Stimulated activated naive B cell treated with anti-CD40 and anti-IgM and Interleukin-4, amounts not matched to agents 10 μg/mL and 1 μg/mL and 100 μg/mL, for 72 hours (primary cell): ENCODE data around the gene BMP15.

Source experiments
- ATAC-seq, 2 donors: fragments of 150-1000 bp; cut with Tn5 transposase; replicated peaks; 2 replicates each; pipeline ENCODE4 v1.10.0; 2021; ENCODE audit warnings: moderate library complexity in 1 of 2
- DNase-seq: peaks from one replicate; pipeline ENCODE4 v3.0.0; 2021
- H3K27ac Mint-ChIP-seq: one replicate; pipeline ENCODE4 v1.8.0; 2022; ENCODE audit warnings: mild to moderate bottlenecking, mixed read lengths
- H3K27me3 Mint-ChIP-seq, 2 donors: one replicate each; pipeline ENCODE4 v1.8.0; 2022; ENCODE audit warnings: mixed read lengths in 2 of 2
- H3K36me3 Mint-ChIP-seq, 2 donors: one replicate each; pipeline ENCODE4 v1.8.0; 2022; ENCODE audit warnings: mixed read lengths in 2 of 2, mild to moderate bottlenecking in 1 of 2
- H3K4me1 Mint-ChIP-seq, 2 donors: one replicate each; pipeline ENCODE4 v1.8.0; 2022; ENCODE audit warnings: mixed read lengths in 2 of 2, mild to moderate bottlenecking in 1 of 2
- H3K4me3 Mint-ChIP-seq, 2 donors: one replicate each; pipeline ENCODE4 v1.8.0; 2022; ENCODE audit warnings: mild to moderate bottlenecking in 2 of 2, mixed read lengths in 2 of 2, moderate library complexity in 1 of 2
- H3K9me3 Mint-ChIP-seq, 2 donors: one replicate each; pipeline ENCODE4 v1.8.0; 2022; ENCODE audit warnings: mixed read lengths in 2 of 2, mild to moderate bottlenecking in 1 of 2

BMP15 gene

DNA sequence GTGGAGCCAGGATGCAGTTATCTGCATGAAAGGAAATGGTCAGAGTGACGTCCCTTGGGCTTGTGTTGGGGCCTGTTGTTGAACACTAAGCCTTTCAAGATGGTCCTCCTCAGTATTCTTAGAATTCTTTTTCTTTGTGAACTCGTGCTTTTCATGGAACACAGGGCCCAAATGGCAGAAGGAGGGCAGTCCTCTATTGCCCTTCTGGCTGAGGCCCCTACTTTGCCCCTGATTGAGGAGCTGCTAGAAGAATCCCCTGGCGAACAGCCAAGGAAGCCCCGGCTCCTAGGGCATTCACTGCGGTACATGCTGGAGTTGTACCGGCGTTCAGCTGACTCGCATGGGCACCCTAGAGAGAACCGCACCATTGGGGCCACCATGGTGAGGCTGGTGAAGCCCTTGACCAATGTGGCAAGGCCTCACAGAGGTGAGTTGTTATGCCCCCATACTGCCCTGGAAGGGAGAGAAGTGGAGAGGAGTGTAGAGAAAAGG lies at the start of gene BMP15:
Gene BMP15, plus strand, starts transcription at position 51 of the 492 bp plus-strand sequence. Its CDS starts 49 bp downstream, at position 100.
- no peak for DNase-seq
- peaks cover 0 to 8% of the 10 kb centered on the region in 2 donors for H3K27me3 Mint-ChIP-seq
- ATAC-seq = no peak
- no peak within 1 kb of the TSS for H3K4me3 Mint-ChIP-seq
- no peaks in the 10 kb centered on the region for H3K4me1 Mint-ChIP-seq
- no peaks in the 10 kb centered on the region for H3K36me3 Mint-ChIP-seq
- no peak within 1 kb of the TSS for H3K27ac Mint-ChIP-seq
- H3K9me3 Mint-ChIP-seq = no peaks in the 10 kb centered on the region

DNA sequence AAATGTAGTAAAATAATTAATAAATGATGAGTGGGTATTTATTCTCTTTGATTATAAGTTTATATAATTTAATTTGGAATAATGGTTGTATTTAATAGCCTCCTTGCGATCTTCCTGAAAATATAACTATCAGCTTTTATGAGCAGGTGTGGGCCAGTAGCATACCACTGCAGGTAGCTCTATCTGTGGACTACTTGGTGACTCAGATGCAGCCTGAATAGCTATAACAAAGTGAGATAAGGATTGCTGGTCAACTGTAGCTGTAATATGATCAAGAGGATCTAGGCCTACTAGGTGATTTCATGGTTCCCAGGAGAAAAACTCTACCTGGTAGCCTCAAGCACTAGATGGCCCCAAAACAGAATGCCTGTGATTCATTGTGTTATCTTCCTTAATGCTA lies 47.1 kb upstream of the BMP15 start:
- H3K4me1 Mint-ChIP-seq = no peaks in the 10 kb centered on the region
- H3K4me3 Mint-ChIP-seq = no peak overlapping the region

DNA sequence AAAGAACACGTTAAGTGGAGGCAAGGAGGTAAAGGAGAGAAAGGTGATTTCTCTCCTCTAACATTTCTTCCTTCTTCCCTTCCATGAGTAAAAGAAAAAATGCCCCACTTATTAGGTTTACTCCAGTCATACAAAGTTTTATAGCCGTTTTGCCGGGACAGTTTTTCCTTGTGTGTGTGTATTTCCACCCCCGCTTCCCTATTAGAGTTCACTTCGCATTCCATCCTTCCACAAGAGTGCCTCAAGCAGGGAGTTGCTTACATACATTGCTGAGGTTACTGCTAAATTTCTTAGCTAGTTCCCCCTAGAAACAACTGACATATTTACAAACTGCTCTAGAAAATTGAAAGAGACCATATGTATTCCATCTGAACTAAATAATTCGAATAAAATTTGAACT lies 45.2 kb upstream of the BMP15 start:
- no peak for ATAC-seq
- H3K9me3 Mint-ChIP-seq = no peaks in the 10 kb centered on the region
- H3K4me3 Mint-ChIP-seq = no peak overlapping the region

More for the DNA sequence above, 47.1 kb upstream of the BMP15 start:
- no peak for DNase-seq
- ATAC-seq = no peak
- no peak overlapping the region for H3K27ac Mint-ChIP-seq
- H3K36me3 Mint-ChIP-seq = no peaks in the 10 kb centered on the region
- no peaks in the 10 kb centered on the region for H3K9me3 Mint-ChIP-seq
- no peaks in the 10 kb centered on the region for H3K27me3 Mint-ChIP-seq

DNA sequence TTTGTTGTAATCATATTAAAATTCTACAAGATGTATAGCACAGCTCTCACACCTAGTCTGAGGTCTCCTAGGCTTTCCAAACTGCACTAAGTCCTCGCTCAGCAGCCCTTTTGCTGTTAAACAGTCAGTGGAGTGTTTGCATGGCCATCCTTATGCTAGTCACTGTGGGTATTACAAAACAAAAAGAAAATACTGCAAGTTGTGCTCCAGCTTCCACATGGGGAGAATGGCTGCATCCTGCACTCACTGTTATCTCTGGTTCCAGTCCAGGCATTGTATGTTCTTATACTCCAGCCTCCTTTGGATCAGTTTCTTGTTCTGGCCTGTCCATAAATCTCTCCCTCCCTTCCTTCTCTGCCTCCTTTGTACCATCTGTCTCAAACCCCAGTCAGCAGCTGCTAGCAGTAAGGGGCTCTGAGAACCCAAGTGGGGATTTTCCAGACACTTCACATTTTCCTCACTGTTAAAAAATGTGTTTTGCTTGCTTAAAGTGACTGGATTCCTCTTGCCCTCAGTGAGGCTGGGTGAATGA lies 38.5 kb upstream of the BMP15 start:
- H3K27me3 Mint-ChIP-seq = peaks cover 0 to 14% of the 10 kb centered on the region in 2 donors
- H3K4me3 Mint-ChIP-seq = no peak overlapping the region
- no peak for ATAC-seq
- H3K27ac Mint-ChIP-seq = no peak overlapping the region
- H3K36me3 Mint-ChIP-seq = no peaks in the 10 kb centered on the region
- H3K9me3 Mint-ChIP-seq = no peaks in the 10 kb centered on the region
- no peak for DNase-seq
- no peaks in the 10 kb centered on the region for H3K4me1 Mint-ChIP-seq

More for the DNA sequence above, 45.2 kb upstream of the BMP15 start:
- H3K27ac Mint-ChIP-seq = no peak overlapping the region
- H3K36me3 Mint-ChIP-seq = no peaks in the 10 kb centered on the region
- peaks cover 0 to 5% of the 10 kb centered on the region in 2 donors for H3K27me3 Mint-ChIP-seq
- no peak for DNase-seq
- no peaks in the 10 kb centered on the region for H3K4me1 Mint-ChIP-seq

DNA sequence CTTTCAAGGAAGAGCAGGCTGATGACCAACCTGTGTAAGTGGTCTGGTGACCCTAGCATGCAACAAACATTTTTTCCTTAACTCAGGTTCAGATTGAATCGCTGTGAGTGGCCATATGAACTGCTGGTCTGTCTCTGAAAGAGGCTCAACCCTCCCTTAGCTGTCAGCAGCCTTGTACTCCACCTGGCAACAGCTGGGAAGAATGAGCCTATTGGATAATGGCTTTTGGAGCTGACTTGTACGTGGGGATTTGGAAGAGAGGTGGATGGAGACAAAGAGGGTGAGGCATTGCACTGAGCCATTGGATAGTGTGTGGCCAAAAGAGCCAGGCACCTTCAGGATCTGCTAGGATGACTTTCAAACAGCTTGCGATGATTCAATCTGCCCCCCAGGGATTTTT lies 35.7 kb upstream of the BMP15 start:
- Mint-ChIP-seq H3K9me3 (no peaks in the 10 kb centered on the region), H3K27ac (no peak overlapping the region), H3K36me3 (no peaks in the 10 kb centered on the region), H3K4me1 (no peaks in the 10 kb centered on the region), H3K4me3 (no peak overlapping the region), H3K27me3 (peaks cover 0 to 16% of the 10 kb centered on the region in 2 donors)
- ATAC-seq = no peak
- DNase-seq = no peak

DNA sequence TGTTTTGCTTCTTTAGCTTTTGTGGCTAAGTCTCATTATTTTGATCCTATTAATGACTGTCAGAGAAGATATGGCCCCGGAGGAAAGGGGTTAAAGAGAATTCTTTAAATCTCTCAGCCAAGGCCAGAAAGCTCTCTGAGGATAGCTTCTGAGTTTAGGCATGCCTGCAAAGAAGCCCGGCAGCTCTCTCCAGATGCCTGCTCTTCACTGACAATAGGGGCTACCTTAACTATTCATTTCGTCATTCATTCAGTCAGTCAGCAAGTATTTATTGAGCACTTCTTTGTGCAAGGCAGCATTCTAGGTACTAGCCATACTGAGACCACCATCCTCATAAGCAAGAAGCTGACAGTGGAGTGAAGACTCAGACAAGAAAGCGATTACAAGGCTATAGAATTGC lies 34.0 kb upstream of the BMP15 start:
- Mint-ChIP-seq H3K4me3 (no peak overlapping the region), H3K9me3 (no peaks in the 10 kb centered on the region), H3K27me3 (peaks cover 0 to 10% of the 10 kb centered on the region in 2 donors), H3K36me3 (no peaks in the 10 kb centered on the region), H3K4me1 (no peaks in the 10 kb centered on the region), H3K27ac (no peak overlapping the region)
- no peak for DNase-seq
- no peak for ATAC-seq

DNA sequence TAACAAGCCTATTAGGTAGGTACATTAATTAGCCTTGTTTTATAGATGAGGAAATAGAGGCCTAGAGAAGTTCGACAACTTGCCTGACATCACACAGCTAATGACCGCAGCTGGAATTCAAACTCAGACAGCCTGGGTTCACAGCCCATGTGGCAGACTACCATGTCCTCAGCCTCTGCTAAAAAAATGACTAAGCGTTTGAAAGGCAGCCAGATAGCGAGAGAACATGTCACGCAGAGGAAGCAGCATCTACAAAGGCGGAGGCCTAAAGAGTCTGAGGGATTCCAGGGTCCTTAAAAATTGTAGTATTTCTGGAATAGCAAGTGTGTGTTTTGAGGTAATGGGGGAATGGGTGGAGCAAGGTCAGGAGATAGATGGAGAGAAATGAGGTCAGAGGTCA lies 33.2 kb upstream of the BMP15 start:
- no peak overlapping the region for H3K27ac Mint-ChIP-seq
- ATAC-seq (no peak), DNase-seq (no peak)
- no peak overlapping the region for H3K4me3 Mint-ChIP-seq
- H3K9me3 Mint-ChIP-seq = no peaks in the 10 kb centered on the region
- no peaks in the 10 kb centered on the region for H3K36me3 Mint-ChIP-seq
- peaks cover 0 to 9% of the 10 kb centered on the region in 2 donors for H3K27me3 Mint-ChIP-seq
- no peaks in the 10 kb centered on the region for H3K4me1 Mint-ChIP-seq

DNA sequence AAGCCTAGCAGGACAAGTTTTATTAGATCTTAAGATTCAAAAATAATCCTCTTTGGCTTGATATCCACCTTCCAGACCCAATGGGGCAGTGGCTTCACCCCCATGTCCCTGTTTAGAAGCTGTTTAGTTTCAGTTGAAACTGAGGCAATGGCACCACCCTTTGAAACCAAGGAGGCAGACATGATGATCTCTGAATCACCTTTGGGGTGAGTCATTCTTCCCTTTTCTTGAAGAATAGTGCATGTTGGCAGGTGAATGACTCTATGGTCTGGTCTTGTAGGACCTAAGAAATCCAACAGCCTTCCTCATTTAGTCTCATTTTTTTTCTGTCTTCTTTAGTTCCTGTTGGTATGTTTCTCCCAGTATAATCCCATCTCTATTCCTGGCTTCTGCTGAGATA lies 29.5 kb upstream of the BMP15 start:
- H3K36me3 Mint-ChIP-seq = no peaks in the 10 kb centered on the region
- ATAC-seq (no peak), DNase-seq (no peak)
- no peak overlapping the region for H3K4me3 Mint-ChIP-seq
- H3K27ac Mint-ChIP-seq = no peak overlapping the region
- no peaks in the 10 kb centered on the region for H3K9me3 Mint-ChIP-seq
- no peaks in the 10 kb centered on the region for H3K4me1 Mint-ChIP-seq
- H3K27me3 Mint-ChIP-seq = peaks cover 0 to 9% of the 10 kb centered on the region in 2 donors

DNA sequence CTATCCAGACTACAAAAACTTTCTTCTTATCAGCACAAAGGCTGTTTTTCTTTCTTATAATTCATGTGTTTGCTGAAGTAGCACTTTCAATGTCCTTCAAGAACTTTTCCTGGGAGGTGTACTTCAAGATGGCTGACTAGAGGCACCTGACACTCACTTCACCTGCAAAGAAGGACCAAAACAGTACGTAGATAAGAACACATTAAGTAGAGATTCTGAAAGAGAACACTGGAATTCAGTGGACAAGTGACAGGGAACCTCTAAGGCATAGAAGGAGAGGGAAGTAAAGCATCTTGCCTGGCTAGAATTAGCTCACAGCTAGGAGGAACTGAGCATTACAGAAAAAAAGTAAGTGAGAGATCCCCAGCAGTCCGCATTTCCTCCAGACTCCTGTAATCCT lies 21.7 kb upstream of the BMP15 start:
- ATAC-seq (no peak), DNase-seq (no peak)
- no peak overlapping the region for H3K27ac Mint-ChIP-seq
- peaks cover 0 to 2% of the 10 kb centered on the region in 2 donors for H3K9me3 Mint-ChIP-seq
- H3K4me3 Mint-ChIP-seq = no peak overlapping the region
- no peaks in the 10 kb centered on the region for H3K36me3 Mint-ChIP-seq
- no peaks in the 10 kb centered on the region for H3K4me1 Mint-ChIP-seq
- H3K27me3 Mint-ChIP-seq = peaks cover 5 to 7% of the 10 kb centered on the region in 2 donors

DNA sequence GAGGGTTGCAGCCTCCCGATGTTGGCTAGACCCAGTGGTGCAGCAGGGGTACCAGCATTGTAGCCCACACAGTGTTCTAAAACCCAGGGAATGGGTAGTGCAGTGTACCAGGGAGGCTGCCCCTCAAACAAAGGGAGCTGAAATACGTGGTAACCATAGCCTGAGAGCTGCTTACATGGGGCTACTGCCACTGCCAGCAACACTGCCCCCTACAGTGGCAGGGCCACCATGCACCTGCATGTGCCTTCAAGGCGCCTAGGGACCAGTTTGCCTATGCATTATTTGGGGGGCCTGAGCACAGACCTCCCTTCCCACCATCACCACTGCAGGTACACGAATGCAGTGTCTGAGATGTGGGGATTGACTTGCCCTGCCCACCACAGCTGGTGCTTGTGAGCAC lies 21.0 kb upstream of the BMP15 start:
- Mint-ChIP-seq H3K36me3 (no peaks in the 10 kb centered on the region), H3K4me3 (no peak overlapping the region), H3K27me3 (peaks cover 5 to 7% of the 10 kb centered on the region in 2 donors), H3K4me1 (no peaks in the 10 kb centered on the region), H3K27ac (no peak overlapping the region), H3K9me3 (peaks cover 0 to 2% of the 10 kb centered on the region in 2 donors)
- ATAC-seq (no peak), DNase-seq (no peak)

DNA sequence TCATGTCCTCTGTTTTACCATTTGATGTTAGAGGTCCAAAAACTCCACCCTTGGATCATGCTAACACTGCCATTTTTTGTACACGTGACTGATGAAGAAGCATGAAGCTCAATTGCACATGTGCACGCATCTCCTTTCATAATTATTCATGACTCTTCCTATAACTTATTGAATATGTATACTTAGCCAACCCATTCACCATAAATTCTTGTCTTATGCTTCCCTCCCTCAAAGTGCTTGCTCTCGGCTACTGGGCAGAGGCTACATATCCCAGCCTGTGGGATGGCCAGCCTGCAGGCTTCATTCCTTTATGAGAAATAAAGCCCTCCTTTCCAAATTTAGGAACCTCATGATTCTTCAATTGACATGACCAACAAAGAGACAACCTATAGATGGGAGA lies 17.5 kb upstream of the BMP15 start:
- Mint-ChIP-seq H3K27ac (no peak overlapping the region), H3K36me3 (no peaks in the 10 kb centered on the region), H3K27me3 (peaks cover 8 to 15% of the 10 kb centered on the region in 2 donors), H3K4me3 (no peak overlapping the region), H3K9me3 (peaks cover 0 to 2% of the 10 kb centered on the region in 2 donors), H3K4me1 (no peaks in the 10 kb centered on the region)
- ATAC-seq (no peak), DNase-seq (no peak)

DNA sequence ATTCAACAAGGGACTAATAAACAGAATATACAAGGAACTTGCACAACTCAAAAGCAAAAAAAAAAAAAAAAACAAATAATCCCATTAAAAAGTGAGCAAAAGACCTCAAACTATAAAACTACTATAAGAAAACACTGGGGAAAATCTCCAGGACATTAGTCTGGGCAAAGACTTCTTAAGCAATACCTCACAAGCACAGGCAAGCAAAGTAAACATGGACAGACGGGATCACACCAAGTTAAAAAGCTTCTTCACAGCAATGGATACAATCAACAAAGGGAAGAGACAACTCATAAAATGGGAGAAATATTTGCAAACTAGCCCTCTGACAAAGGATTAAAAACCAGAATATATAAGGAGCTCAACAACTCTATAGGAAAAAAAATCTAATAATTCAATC lies 17.1 kb upstream of the BMP15 start:
- DNase-seq (no peak), ATAC-seq (no peak)
- H3K36me3 Mint-ChIP-seq = no peaks in the 10 kb centered on the region
- H3K27me3 Mint-ChIP-seq = peaks cover 8 to 15% of the 10 kb centered on the region in 2 donors
- H3K4me3 Mint-ChIP-seq = no peak overlapping the region
- no peak overlapping the region for H3K27ac Mint-ChIP-seq
- peaks cover 0 to 2% of the 10 kb centered on the region in 2 donors for H3K9me3 Mint-ChIP-seq
- H3K4me1 Mint-ChIP-seq = no peaks in the 10 kb centered on the region

DNA sequence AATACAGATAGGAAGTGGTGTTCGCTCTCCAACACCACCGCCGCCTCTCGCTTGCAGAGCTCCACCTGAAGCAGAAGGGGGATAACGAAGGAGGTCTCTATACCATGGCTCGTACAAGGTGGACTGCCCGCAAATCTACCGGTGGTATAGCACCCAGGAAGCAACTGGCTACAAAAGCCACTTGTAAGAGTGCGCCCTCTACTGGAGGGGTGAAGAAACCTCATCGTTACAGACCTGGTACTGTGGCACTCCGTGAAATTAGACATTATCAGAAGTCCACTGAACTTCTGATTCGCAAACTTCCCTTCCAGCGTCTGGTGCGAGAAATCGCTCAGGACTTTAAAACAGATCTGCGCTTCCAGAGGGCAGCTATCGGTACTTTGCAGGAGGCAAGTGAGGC lies 5.2 kb upstream of the BMP15 start:
- Mint-ChIP-seq H3K27ac (no peak overlapping the region), H3K4me3 (no peak overlapping the region), H3K4me1 (no peaks in the 10 kb centered on the region), H3K36me3 (no peaks in the 10 kb centered on the region), H3K9me3 (no peaks in the 10 kb centered on the region), H3K27me3 (no peaks in the 10 kb centered on the region)
- DNase-seq (no peak), ATAC-seq (no peak)

DNA sequence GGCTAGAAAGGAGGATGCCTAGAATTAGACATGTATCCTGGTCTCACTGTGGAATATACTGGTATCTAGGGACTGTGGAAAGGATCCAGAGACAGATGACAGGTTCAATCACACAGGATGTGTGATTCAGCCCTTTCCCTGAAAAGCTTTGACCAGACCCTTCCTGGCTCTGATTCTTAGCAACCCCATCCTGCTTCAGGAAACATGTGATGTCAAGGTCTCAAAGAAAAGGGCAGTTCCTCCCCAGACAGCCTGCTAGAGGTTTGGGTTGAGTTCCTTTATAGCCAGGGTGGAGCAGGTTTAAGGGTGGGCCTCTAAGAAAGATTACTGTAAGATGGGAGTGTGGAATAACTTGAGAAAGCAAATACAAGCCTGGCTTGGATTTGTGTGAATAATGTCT lies 3.0 kb downstream of the BMP15 start:
- DNase-seq (no peak), ATAC-seq (no peak)
- Mint-ChIP-seq H3K27me3 (peaks cover 0 to 8% of the 10 kb centered on the region in 2 donors), H3K9me3 (no peaks in the 10 kb centered on the region), H3K27ac (no peak overlapping the region), H3K4me1 (no peaks in the 10 kb centered on the region), H3K4me3 (no peak overlapping the region), H3K36me3 (no peaks in the 10 kb centered on the region)

DNA sequence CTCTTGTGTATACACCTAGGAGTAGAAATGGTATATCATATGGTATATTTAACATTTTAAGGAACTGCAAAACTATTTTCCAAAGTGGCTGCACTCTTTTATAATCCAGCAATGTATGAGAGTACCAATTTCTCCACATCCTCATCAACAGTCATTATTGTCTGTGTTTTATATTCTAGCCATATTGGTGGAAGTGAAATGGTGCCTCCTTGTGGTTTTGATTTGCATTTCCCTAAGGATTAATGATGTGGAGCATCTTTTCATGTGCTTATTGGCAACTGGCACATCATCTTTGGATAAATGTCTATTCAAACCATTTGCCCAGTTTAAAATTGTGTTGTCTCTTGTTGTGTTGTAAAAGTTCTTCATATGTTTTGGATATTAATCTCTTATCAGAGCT lies 9.6 kb downstream of the BMP15 start:
- ATAC-seq = no peak
- Mint-ChIP-seq H3K36me3 (no peaks in the 10 kb centered on the region), H3K27ac (no peak overlapping the region)

DNA sequence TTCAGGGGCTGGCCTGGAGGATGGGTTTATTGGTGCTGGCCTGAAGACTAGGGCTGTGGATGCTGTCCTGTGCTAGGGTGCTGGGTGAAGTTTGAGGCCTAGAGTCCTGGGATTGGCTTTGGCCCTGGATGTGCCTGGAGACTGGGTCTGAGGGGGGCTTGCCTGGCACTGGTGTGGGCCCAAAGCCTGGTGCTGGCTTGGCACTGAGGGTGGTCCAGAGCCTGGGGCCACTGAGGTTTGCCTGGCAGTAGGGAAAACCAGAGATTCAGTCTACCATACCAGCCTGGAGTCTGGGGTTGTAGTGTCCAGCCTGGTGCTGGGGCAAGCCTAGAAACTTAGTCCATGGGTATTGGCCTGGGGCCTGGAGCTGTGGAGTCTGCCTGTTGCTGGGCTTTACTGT lies 16.6 kb downstream of the BMP15 start:
- Mint-ChIP-seq H3K27me3 (peaks cover 0 to 8% of the 10 kb centered on the region in 2 donors), H3K36me3 (no peaks in the 10 kb centered on the region), H3K27ac (no peak overlapping the region), H3K9me3 (no peaks in the 10 kb centered on the region), H3K4me1 (no peaks in the 10 kb centered on the region), H3K4me3 (no peak overlapping the region)
- DNase-seq = no peak
- ATAC-seq = no peak

More for the DNA sequence above, 9.6 kb downstream of the BMP15 start:
- DNase-seq = no peak
- H3K4me3 Mint-ChIP-seq = no peak overlapping the region
- no peaks in the 10 kb centered on the region for H3K9me3 Mint-ChIP-seq
- H3K4me1 Mint-ChIP-seq = no peaks in the 10 kb centered on the region
- no peaks in the 10 kb centered on the region for H3K27me3 Mint-ChIP-seq
